LNCaP clone FGC (cell line): Measurements from ENCODE around the gene DDX28.
"Not testable (repeated sequence)": the region's sequence is repeated elsewhere in the genome, so short reads cannot be mapped to it uniquely, and the experiment has no call there.

Experiments
- DNase-seq: peaks from one replicate; pipeline ENCODE4 v3.0.0-alpha.2; 2011; ENCODE audit warnings: low read depth
- H3K4me3 ChIP-seq: 2 replicates; pipeline ENCODE4 v1.5.1; 2011; ENCODE audit warnings: mild to moderate bottlenecking, low read depth, low read length, control low read depth
- TF ChIP-seq, protein P1 (sequence below): IDR thresholded peaks from 2 replicates; pipeline ENCODE4 v1.5.1; 2012; ENCODE audit warnings: mild to moderate bottlenecking; ENCODE audit not compliant: control insufficient read depth, insufficient read depth; ENCODE audit errors: extremely low read depth

The DDX28 gene

DNA sequence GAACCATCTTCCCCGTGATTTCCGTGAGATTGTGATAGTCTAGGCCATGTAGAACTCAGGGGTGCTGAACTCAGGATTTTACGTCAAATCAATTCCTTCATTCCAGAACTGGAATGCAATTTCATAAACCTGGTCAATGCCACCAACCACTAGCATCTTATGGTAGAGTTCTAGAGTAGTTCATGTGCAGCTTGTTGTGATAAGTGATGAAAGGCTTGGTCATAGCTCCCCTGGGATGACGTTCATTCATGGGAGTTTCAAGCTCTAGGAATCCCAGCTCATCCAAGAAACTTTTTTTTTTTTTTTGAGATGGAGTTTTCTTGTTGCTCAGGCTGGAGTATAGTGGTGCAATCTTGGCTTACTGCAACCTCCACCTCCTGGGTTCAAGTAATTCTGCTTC lies 20.0 kb downstream of the DDX28 start:
- TF ChIP-seq, protein P1, sequence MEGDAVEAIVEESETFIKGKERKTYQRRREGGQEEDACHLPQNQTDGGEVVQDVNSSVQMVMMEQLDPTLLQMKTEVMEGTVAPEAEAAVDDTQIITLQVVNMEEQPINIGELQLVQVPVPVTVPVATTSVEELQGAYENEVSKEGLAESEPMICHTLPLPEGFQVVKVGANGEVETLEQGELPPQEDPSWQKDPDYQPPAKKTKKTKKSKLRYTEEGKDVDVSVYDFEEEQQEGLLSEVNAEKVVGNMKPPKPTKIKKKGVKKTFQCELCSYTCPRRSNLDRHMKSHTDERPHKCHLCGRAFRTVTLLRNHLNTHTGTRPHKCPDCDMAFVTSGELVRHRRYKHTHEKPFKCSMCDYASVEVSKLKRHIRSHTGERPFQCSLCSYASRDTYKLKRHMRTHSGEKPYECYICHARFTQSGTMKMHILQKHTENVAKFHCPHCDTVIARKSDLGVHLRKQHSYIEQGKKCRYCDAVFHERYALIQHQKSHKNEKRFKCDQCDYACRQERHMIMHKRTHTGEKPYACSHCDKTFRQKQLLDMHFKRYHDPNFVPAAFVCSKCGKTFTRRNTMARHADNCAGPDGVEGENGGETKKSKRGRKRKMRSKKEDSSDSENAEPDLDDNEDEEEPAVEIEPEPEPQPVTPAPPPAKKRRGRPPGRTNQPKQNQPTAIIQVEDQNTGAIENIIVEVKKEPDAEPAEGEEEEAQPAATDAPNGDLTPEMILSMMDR = no peak
- no peak for DNase-seq
- no peak overlapping the region for H3K4me3 ChIP-seq

DNA sequence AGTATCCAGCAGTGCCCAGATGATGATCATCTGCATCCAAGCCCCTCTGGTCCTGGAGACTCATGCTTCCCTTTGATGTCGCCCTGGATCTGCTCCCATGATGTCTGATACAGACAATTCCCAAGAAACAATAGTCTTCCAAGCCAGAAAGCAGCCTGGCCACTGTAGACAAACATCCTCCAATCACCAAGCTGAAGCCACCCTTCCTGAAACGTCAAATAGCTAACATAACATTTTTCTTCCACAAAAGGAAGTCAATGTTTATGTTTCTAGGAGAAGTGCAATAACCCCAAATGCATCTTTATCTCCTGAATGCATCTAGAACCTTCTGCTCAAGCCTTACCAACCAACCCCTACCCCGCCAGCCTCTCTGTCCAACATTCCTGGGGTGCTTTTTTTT lies 22.6 kb downstream of the DDX28 start:
- no peak for DNase-seq
- TF ChIP-seq, protein P1 = no peak
- no peak overlapping the region for H3K4me3 ChIP-seq

DNA sequence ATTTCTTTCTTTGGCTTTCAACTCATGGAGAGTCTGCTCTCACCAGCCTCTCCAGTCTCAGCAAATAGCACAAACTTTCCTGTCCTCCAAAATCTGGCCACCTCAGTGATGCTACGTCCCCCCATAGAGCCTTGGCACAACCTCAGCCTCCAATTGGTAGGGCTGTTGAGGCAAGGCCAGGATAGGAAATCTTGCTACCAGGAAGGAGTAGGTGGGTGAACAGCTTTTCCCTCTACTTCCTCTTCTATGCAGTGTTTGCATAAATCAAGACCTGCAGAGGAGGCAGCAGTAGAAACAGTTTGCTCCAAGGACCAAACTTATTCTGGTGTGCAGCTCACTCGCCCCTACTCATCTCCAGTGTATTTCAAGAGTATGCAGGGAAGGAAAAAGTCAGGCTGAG lies 23.0 kb downstream of the DDX28 start:
- H3K4me3 ChIP-seq = no peak overlapping the region
- TF ChIP-seq, protein P1 = no peak
- no peak for DNase-seq

DNA sequence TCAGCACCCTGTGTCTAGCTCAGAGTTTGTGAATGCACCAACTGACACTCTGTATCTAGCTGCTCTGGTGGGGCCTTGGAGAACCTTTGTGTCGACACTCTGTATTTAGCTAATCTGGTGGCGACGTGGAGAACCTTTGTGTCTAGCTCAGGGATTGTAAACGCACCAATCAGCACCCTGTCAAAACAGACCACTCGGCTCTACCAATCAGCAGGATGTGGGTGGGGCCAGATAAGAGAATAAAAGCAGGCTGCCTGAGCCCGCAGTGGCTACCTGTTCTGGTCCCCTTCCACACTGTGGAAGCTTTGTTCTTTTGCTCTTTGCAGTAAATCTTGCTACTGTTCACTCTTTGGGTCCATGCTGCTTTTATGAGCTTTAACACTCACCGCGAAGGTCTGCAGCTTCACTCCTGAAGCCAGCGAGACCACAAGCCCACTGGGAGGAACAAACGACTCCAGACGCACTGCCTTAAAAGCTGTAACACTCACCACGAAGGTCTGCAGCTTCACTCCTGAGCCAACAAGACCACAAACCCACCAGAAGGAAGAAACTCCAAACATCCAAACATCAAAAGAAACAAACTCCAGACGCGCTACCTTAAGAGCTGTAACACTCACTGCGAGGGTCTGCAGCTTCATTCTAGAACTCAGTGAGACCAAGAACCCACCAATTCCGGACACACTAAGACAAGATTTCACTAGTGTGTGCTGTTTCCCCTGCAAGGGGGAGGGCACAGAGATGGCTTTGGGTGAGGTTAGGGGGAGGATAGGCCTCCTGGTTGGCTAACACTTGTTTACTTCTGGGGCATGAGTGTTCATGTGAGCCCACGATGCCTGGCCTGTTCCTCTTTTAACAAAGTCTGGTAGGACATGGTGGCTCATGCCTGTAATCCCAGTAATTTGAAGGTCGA lies 24.0 kb downstream of the DDX28 start, which contains the start of gene DPEP2:
TSS of gene DPEP2 (minus strand) at position 706 of the 910 bp plus-strand sequence. CDS start 6,272 bp downstream, outside the sequence.
- not testable (repeated sequence) for DNase-seq

DNA sequence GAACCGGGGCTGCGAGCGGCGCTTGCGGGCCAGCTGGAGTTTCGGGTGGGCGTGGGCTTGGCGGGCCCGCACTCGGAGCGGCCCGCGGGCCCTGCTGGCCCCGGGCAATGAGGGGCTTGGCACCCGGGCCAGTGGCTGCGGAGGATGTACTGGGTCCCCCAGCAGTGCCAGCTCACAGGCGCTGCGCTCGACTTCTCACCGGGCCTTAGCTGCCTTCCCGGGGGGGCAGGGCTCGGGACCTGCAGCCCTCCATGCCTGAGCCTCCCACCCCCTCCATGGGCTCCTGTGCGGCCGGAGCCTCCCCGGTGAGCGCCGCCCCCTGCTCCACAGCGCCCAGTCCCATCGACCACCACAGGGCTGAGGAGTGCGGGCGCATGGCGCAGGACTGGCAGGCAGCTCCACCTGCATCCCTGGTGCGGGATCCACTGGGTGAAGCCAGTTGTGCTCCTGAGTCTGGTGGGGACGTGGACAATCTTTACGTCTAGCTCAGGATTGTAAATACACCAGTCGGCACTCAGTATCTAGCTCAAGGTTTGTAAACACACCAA lies 24.7 kb downstream of the DDX28 start:
- not testable (repeated sequence) for H3K4me3 ChIP-seq, DNase-seq

More for the DNA sequence above, 24.0 kb downstream of the DDX28 start, which contains the start of gene DPEP2:
- H3K4me3 ChIP-seq = not testable (repeated sequence)

DNA sequence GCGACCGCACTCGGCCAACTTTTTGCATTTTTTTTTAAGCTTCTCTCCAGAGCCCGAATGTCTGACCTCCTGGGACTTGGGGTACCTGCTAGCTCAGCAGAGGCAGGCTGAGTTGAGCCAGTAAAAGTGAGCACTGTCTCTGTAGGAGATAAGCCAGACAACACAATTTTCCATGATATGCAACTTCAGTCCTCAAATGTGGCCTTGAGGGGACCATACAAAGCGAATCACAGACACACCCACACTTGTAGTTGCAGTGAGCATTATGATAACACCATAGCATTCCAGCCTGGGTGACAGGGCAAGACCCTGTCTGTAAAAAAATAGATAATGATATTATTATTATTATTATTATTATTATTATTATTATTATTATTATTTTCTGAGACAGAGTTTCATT lies 26.4 kb downstream of the DDX28 start:
- no peak overlapping the region for H3K4me3 ChIP-seq
- no peak for DNase-seq
- TF ChIP-seq, protein P1 = no peak

DNA sequence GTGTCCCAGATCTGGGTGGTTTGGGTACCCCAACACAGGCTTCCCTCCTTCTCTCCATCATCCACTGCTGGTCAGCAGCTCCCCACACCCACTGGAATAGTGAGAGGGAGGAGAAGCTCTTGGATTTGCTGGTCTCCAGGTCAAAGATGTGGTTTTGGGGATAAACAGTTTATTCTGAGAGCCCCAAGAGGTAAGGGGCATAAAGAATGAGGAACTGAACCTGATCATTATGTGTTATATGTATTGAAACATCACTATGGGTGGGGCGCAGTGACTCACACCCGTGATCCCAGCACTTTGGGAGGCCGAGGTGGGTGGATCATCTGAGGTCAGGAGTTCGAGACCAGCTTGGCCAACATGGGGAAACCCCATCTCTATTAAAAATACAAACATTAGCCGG lies 27.6 kb downstream of the DDX28 start:
- DNase-seq = no peak
- H3K4me3 ChIP-seq = no peak overlapping the region
- TF ChIP-seq, protein P1 = no peak

DNA sequence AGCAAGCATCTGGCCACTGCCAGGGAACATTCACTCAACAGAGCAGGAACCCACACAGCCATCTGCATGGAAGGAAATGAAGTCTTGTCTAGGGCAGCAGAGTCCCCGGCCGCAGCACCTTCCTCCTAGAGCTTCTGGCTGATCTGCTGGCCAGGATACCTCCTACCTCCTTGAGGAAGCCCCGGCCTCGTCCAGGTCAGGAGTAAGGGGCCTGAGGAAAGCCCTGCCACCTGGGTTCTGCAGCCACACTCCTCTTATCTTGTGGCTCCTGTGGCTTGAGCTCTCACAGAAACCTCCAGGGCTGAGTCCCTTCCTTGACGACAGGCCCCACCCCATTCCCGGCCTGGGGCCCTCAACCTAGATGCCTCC lies 29.0 kb downstream of the DDX28 start:
- DNase-seq, H3K4me3 ChIP-seq: not testable (repeated sequence)
